K562 (cell line): ENCODE measurements around the gene ST6GALNAC3. TPM values are rescaled to one million over a fixed set of nuclear protein-coding genes. Genes with fewer than 3 reads are reported as not detected.

ENCODE experiments used
- ATAC-seq: fragments of 200-7000 bp; cut with Tn5 transposase; 3 replicates; pipeline ENCODE4 v1.9.1; 2020; ENCODE audit warnings: moderate library complexity
- BruUV-seq: library from RNA; stranded (reverse); fragments of 400-500 nt; replicated peaks from 2 replicates; lab custom pipeline; 2021; lab: Mats Ljungman, UMichigan
- CTCF ChIA-PET: fragments of 300-600 bp; formaldehyde crosslinking; extraction: SDS; loops from one replicate; lab custom pipeline; 2021; ENCODE audit warnings: low intra/inter-chr PET ratio; lab: Yijun Ruan, JAX
- POLR2A ChIA-PET: fragments of 300-600, 350-650 bp; sonication (Branson Sonifier 250); formaldehyde crosslinking; extraction: SDS; loops from one replicate; lab custom pipeline; 2021; ENCODE audit warnings: antibody characterized with exemption, inconsistent platforms; lab: Yijun Ruan, JAX
- DNase-seq, 4 experiments: peaks; one replicate each; pipeline versions ENCODE4 v3.0.0 to v3.0.0-alpha.2; 2011 to 2018; ENCODE audit warnings: low spot score in 3 of 4, mixed read lengths in 3 of 4; ENCODE audit errors: extremely low read depth in 1 of 4
- FAIRE-seq: peaks from 2 replicates; lab custom pipeline; 2011; peaks lifted over from hg19 to GRCh38; lab: Jason Lieb, UNC
- H2AFZ ChIP-seq: 2 replicates; pipeline ENCODE4 v1.6.0; 2011; ENCODE audit warnings: low read depth, low read length, control low read depth, inconsistent platforms
- H3K27ac ChIP-seq: fragments of 200-600 bp; 3 replicates; pipeline ENCODE4 v1.8.0; 2011; ENCODE audit warnings: low read depth, mild to moderate bottlenecking, control low read depth, inconsistent platforms, low read length, moderate library complexity, mixed read lengths; ENCODE audit errors: extremely low read depth
- H3K27me3 ChIP-seq, 2 experiments: fragments of 300-600 bp in 1 of 2; 2 replicates in 1 of 2; 3 replicates in 1 of 2; pipeline versions ENCODE4 v1.6.0 to v1.8.0; 2011; ENCODE audit warnings: inconsistent platforms in 2 of 2, low read length in 2 of 2, mild to moderate bottlenecking in 1 of 2, mixed read lengths in 1 of 2, moderate library complexity in 1 of 2; ENCODE audit not compliant: control insufficient read depth in 2 of 2, insufficient read depth in 2 of 2
- H3K36me3 ChIP-seq: fragments of 300-600 bp; 3 replicates; pipeline ENCODE4 v1.8.0; 2011; ENCODE audit warnings: mild to moderate bottlenecking, low read length, inconsistent platforms; ENCODE audit not compliant: control insufficient read depth, insufficient read depth
- H3K4me1 ChIP-seq, 2 experiments: fragments of 200-600 bp in 1 of 2; replicated peaks in 1 of 2; 2 replicates in 1 of 2; 3 replicates in 1 of 2; pipeline versions ENCODE4 v1.5.1 to v1.8.0; 2011; ENCODE audit warnings: inconsistent platforms in 2 of 2, low read length in 2 of 2, mild to moderate bottlenecking in 1 of 2, mixed read lengths in 1 of 2, moderate library complexity in 1 of 2; ENCODE audit not compliant: control insufficient read depth in 2 of 2, insufficient read depth in 2 of 2
- H3K4me2 ChIP-seq: 2 replicates; pipeline ENCODE4 v1.6.1; 2011; ENCODE audit warnings: low read length, control low read depth, inconsistent platforms, mixed read lengths; ENCODE audit not compliant: insufficient read depth
- H3K4me3 ChIP-seq: fragments of 200-600 bp; sonication (generic), shearing (Covaris generic); 2 replicates; pipeline ENCODE4 v1.5.1; 2016; ENCODE audit warnings: control low read depth, inconsistent platforms
- H3K79me2 ChIP-seq: fragments of 200-600 bp; 3 replicates; pipeline ENCODE4 v1.8.0; 2011; ENCODE audit warnings: low read length, inconsistent platforms; ENCODE audit not compliant: control insufficient read depth, insufficient read depth
- H3K9ac ChIP-seq, 2 experiments: 2 replicates each; pipeline versions ENCODE4 v1.6.0 to v1.6.1; 2011; ENCODE audit warnings: low read depth in 2 of 2, low read length in 2 of 2, control low read depth in 1 of 2, inconsistent platforms in 1 of 2, mild to moderate bottlenecking in 1 of 2, mixed read lengths in 1 of 2; ENCODE audit not compliant: insufficient read depth in 1 of 2
- H3K9me1 ChIP-seq: one replicate; pipeline ENCODE4 v1.6.0; 2011; ENCODE audit warnings: inconsistent platforms, mild to moderate bottlenecking, low read length, moderate library complexity; ENCODE audit not compliant: control insufficient read depth, insufficient read depth
- H3K9me3 ChIP-seq: replicated peaks from 2 replicates; pipeline ENCODE4 v1.5.1; 2011; ENCODE audit warnings: low read depth, low read length, inconsistent platforms; ENCODE audit not compliant: control insufficient read depth, insufficient read depth
- H4K20me1 ChIP-seq: replicated peaks from 2 replicates; pipeline ENCODE4 v1.6.1; 2011; ENCODE audit warnings: low read length, inconsistent platforms, mixed read lengths; ENCODE audit not compliant: control insufficient read depth, insufficient read depth
- ARID3A ChIP-seq: IDR thresholded peaks from 2 replicates; pipeline ENCODE4 v1.6.1; 2012; ENCODE audit warnings: low read depth, low read length, improper control_type of control experiment, borderline replicate concordance
- CHCHD3 ChIP-seq: fragments of 250-450 bp; sonication (Bioruptor Pico); IDR thresholded peaks from 2 replicates; pipeline ENCODE4 v2.1.2; 2022; ENCODE audit warnings: mild to moderate bottlenecking
- DIDO1 ChIP-seq: fragments of 450-650 bp; IDR thresholded peaks from 2 replicates; pipeline ENCODE4 v1.6.1; 2016; ENCODE audit warnings: low read depth, missing biosample characterization, missing genetic modification characterization
- ELK3 ChIP-seq: fragments of 450-650 bp; formaldehyde crosslinking; IDR thresholded peaks from 2 replicates; pipeline ENCODE4 v1.4.0; 2020; ENCODE audit warnings: mild to moderate bottlenecking
- ESRRA ChIP-seq: fragments of 450-650 bp; IDR thresholded peaks from 2 replicates; pipeline ENCODE4 v1.6.1; 2014; ENCODE audit warnings: low read depth, mild to moderate bottlenecking, moderate library complexity, borderline replicate concordance
- HEY1 ChIP-seq: fragments of 250-450 bp; sonication (Bioruptor Pico); IDR thresholded peaks from 2 replicates; pipeline ENCODE4 v1.5.0; 2020; ENCODE audit warnings: mild to moderate bottlenecking, moderate library complexity, borderline replicate concordance
- HNRNPL ChIP-seq: fragments of 200-400 bp; formaldehyde crosslinking; IDR thresholded peaks from 2 replicates; pipeline ENCODE4 v1.6.1; 2017; ENCODE audit warnings: low read depth, mild to moderate bottlenecking, low read length
- JUNB ChIP-seq: fragments of 450-650 bp; formaldehyde crosslinking; conservative IDR thresholded peaks from 2 replicates; pipeline ENCODE4 v1.4.0; 2020; ENCODE audit warnings: mild to moderate bottlenecking
- KLF13 ChIP-seq: fragments of 450-650 bp; IDR thresholded peaks from 2 replicates; pipeline ENCODE4 v1.6.1; 2016; ENCODE audit warnings: missing genetic modification characterization, low read depth, mild to moderate bottlenecking, missing compliant biosample characterization, moderate library complexity, borderline replicate concordance
- NR3C1 ChIP-seq: sonication (generic); formaldehyde crosslinking; IDR thresholded peaks from 2 replicates; pipeline ENCODE4 v1.8.1; 2022; ENCODE audit warnings: missing genetic modification reagents
- THRAP3 ChIP-seq: fragments of 450-650 bp; IDR thresholded peaks from 2 replicates; pipeline ENCODE4 v1.6.1; 2016; ENCODE audit warnings: mild to moderate bottlenecking, inconsistent platforms, borderline replicate concordance
- XRCC4 ChIP-seq: IDR thresholded peaks from one replicate; pipeline ENCODE4 v1.6.1; 2011; ENCODE audit not compliant: insufficient read depth, insufficient read length; ENCODE audit errors: extremely low read depth
- ZC3H11A ChIP-seq: IDR thresholded peaks from 2 replicates; pipeline ENCODE4 v1.6.1; 2012; ENCODE audit warnings: low read depth, low read length, improper control_type of control experiment
- ZNF133 ChIP-seq: fragments of 250-450 bp; sonication (Bioruptor Pico); IDR thresholded peaks from 2 replicates; pipeline ENCODE4 v1.4.0; 2020; ENCODE audit warnings: mild to moderate bottlenecking
- ZNF408 ChIP-seq: fragments of 250-450 bp; sonication (Bioruptor Pico); IDR thresholded peaks from 2 replicates; pipeline ENCODE4 v1.4.0; 2020; ENCODE audit warnings: low read depth, mild to moderate bottlenecking, moderate library complexity
- ZNF740 ChIP-seq, 3 experiments: fragments of 200-800 bp in 1 of 3; sonication (Bioruptor generic) in 1 of 3; sonication (generic) in 1 of 3; formaldehyde crosslinking in 1 of 3; IDR thresholded peaks; 2 replicates each; pipeline versions ENCODE4 v1.6.1 to v1.8.0; 2016 to 2022; ENCODE audit warnings: mild to moderate bottlenecking in 2 of 3, missing compliant biosample characterization in 2 of 3, missing genetic modification characterization in 2 of 3, missing genetic modification reagents in 1 of 3
- ZSCAN32 ChIP-seq: fragments of 450-650 bp; formaldehyde crosslinking; IDR thresholded peaks from 2 replicates; pipeline ENCODE4 v1.4.0; 2020; ENCODE audit warnings: mild to moderate bottlenecking, moderate library complexity
- WGBS: fragments of 100-300 bp; shearing (Covaris generic); methylation state at CpG from one replicate; pipeline ENCODE4 v1.1.6; 2016; ENCODE audit warnings: low coverage, mixed read lengths; ENCODE audit not compliant: insufficient coverage; ENCODE audit errors: missing lambda C conversion rate; 5-methylcytosine and 5-hydroxymethylcytosine counted together
- in situ Hi-C: fragments of 300-500 bp; cut with MboI; formaldehyde crosslinking; loops from 4 replicates; pipeline ENCODE4 v1.15.0; 2018; ENCODE audit warnings: inconsistent platforms, mixed read lengths
- intact Hi-C: fragments of 100-400 bp; cut with micrococcal nuclease; formaldehyde crosslinking; loops from 2 replicates; pipeline ENCODE4 v1.14.2; 2022
- polyA plus RNA-seq, 8 experiments: library from polyadenylated mRNA; depleted of rRNA in 4 of 8; stranded (reverse) in 5 of 8; unstranded in 3 of 8; fragments of >200 nt; fragmentation: Nextera tagmentation in 2 of 8; fragmentation: Illumina TruSeq in 1 of 8; extraction: Ambion mirVana in 2 of 8; extraction: Trizol in 1 of 8; gene quantifications; 2 replicates each; pipeline versions ENCODE4 v1.2.1 to v1.2.3, GENCODE V29; 2011 to 2014; ENCODE audit warnings: inconsistent platforms in 1 of 8, missing spikeins in 1 of 8
- total RNA-seq, 7 experiments: library from RNA; depleted of rRNA in 6 of 7; stranded (reverse); fragments of >200 nt in 6 of 7; fragmentation: Illumina TruSeq in 2 of 7; extraction: Trizol in 2 of 7; gene quantifications; 2 replicates each; pipeline versions ENCODE4 v1.2.1 to v1.2.3, GENCODE V29; 2011 to 2021; ENCODE audit warnings: low replicate concordance in 1 of 7

Gene ST6GALNAC3
- total and polyA plus RNA-seq, 9 of the 15 experiments (the other 6 are each of a cell fraction or from before 2014, with no cell fraction given) = 0.04 to 0.29 (median 0.18) TPM; not detected in 6

GRCh38 chr1:76288758-76289483, 214.4 kb downstream of the ST6GALNAC3 start:
- in situ Hi-C loops = no loop called here
- H3K79me2 ChIP-seq = no peaks in the 10 kb centered on the region
- no peaks in the 10 kb centered on the region for H3K4me1 ChIP-seq
- no peak overlapping the region for H2AFZ ChIP-seq
- FAIRE-seq (no peak), DNase-seq (no peak), ATAC-seq (no peak)
- BruUV-seq = no TSS peak
- no peak overlapping the region for H3K9ac ChIP-seq
- H3K27ac ChIP-seq = no peak overlapping the region
- CTCF ChIA-PET = no interaction called here
- POLR2A ChIA-PET = no interaction called here
- H3K9me3 ChIP-seq = no peaks in the 10 kb centered on the region
- intact Hi-C loops = no loop called here
- no peak overlapping the region for H3K4me2 ChIP-seq
- WGBS = 0% methylated on average over 5 of the region's 5 CpGs
- no peaks in the 10 kb centered on the region for H3K36me3 ChIP-seq
- H4K20me1 ChIP-seq = no peaks in the 10 kb centered on the region
- no peak overlapping the region for H3K4me3 ChIP-seq
- no peaks in the 10 kb centered on the region for H3K9me1 ChIP-seq
- no peaks in the 10 kb centered on the region for H3K27me3 ChIP-seq
- TF ChIP-seq NR3C1 (CRISPR knock-in tag) (no peak), ZC3H11A (no peak), DIDO1 (no peak), ARID3A (no peak), ZNF408 (CRISPR knock-in tag) (no peak), ZNF740 (CRISPR knock-in tag; IDR thresholded peaks at IDR 0.05) (no peak), ZNF740 (tag; IDR thresholded peaks at IDR 0.05) (no peak), ELK3 (CRISPR knock-in tag) (no peak), ESRRA (no peak), HEY1 (no peak), CHCHD3 (no peak), THRAP3 (no peak), ZSCAN32 (no peak), JUNB (no peak), KLF13 (tag) (no peak), HNRNPL (no peak), ZNF133 (CRISPR knock-in tag) (no peak), XRCC4 (no peak)
